ENCODE data around the gene MCU.
A peak's percentile ranks its signal among the peaks of the same experiment; 100 is the strongest.
"Not testable (repeated sequence)": the region's sequence is repeated elsewhere in the genome, so short reads cannot be mapped to it uniquely, and the experiment has no call there.

Gene MCU, protein sequence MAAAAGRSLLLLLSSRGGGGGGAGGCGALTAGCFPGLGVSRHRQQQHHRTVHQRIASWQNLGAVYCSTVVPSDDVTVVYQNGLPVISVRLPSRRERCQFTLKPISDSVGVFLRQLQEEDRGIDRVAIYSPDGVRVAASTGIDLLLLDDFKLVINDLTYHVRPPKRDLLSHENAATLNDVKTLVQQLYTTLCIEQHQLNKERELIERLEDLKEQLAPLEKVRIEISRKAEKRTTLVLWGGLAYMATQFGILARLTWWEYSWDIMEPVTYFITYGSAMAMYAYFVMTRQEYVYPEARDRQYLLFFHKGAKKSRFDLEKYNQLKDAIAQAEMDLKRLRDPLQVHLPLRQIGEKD

DNA sequence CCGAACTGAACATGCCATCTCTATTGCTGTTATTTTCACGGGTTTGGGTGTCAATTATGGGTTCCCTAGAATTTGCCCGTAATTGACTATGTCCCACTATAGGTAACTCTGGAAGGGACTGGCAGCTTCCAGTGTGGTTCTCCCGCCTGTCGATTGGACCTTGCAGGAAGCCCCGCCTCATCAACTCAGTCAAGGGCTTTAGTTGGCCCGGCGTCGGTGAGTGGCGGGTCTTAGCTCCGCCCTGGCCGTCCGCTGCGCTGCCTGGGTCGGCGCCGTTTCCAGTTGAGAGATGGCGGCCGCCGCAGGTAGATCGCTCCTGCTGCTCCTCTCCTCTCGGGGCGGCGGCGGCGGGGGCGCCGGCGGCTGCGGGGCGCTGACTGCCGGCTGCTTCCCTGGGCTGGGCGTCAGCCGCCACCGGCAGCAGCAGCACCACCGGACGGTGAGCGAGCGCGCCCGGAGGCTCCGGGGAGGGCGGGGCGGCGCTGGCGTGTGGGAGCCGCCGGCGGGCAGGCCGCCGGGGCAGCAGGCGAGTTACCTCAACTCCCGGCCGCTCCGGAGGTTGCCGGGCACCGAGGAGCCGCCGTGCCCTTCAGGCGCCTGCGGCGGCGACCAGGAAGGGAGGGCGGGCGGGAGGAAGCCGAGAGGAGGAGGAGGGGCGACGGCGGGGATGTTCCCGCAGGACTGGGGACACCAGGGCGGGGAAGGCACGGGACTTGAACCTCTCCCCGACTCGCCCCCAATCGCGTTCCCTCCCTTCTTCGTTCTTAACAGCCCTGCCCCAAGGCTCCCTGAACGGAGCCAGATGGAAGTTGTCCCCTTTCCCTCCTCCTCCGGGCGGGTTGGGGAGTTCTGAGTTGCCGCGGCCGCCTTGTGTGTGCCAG lies at the start of gene MCU:
Gene MCU, plus strand, starts transcription at position 281 of the 881 bp plus-strand sequence. Its CDS starts 9 bp downstream, at position 290.
- DNase-seq (ENCODE audit: low read depth, low spot score), result peak; percentile 95

DNA sequence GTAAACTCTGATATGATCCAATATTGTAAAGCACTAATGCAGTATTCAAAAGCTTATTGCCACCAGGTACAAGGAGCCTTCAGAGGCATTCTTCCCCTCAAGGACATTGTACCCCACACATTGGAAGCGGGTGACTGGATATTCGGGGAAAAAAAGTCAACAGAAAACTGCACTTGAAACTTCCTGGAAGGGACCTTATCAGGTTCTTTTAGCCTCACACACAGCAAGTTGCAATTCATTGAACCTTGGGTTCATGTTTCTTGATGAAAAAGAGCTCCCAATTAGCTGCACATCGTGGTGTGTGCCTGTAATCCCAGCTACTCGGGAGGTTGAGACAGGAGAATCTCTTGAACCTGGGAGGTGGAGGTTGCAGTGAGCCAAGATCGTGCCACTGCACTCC lies 49.6 kb upstream of the MCU start:
- no peak for DNase-seq (ENCODE audit: low read depth, low spot score)

DNA sequence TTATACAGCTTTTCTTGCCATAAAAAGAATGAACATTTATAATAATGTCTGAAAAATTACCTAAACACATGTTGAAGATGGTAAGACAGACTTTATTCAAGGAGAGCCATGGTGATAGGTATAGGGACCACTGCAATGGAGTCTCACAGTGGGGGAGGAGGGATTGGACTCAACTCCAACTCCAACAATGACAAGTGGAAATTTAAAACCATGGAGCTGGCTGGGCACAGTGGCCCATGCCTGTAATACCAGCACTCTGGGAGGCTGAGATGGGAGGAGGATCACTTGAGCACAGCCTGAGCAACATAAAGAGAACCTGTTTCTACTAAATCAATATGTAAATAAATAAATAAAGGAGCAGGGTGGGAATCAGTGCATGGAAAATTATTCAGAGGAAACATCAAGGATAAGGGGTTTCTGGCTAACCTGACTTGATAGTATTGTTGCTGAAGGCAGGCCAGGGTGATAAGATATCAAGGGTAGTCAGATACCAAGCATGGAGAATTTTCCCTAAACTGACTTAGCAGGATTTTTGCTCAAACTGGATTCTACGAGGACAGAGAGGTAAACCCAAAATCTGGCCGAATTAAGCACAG lies 46.6 kb upstream of the MCU start:
- DNase-seq (ENCODE audit: low read depth, low spot score), result no peak

DNA sequence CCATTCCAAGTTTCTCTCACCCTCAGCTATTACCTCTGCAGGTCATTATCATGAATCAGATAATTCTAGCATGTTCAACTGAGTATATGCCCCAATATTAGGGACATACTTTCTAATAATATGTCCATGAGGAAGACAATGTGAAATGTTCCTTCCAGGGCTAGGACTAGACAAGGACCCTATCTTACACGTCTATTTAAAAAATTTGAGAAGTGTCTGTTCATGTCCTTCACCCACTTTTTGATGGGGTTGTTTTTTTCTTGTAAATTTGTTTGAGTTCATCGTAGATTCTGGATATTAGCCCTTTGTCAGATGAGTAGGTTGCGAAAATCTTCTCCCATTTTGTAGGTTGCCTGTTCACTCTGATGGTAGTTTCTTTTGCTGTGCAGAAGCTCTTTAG lies 45.0 kb upstream of the MCU start:
- DNase-seq (ENCODE audit: low read depth, low spot score), result not testable (repeated sequence)

DNA sequence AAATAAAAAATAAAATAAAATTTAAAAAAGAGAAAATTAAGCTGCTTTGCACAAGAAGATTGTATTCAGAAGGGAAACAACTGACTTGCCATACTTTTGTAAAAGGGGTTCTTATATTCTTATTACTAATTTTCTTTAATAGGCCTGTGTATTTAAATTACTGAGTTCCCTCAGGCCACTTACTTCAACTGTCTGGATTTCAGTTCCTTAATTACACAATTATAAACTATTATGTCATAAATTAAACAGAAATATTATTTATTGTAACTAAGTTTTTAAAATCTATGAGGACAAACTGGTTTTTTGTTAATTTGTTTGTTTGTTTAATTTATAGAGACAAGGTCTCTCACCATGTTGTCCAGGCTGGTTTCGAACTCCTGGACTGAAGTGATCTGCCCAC lies 43.6 kb upstream of the MCU start:
- no peak for DNase-seq (ENCODE audit: low read depth, low spot score)

DNA sequence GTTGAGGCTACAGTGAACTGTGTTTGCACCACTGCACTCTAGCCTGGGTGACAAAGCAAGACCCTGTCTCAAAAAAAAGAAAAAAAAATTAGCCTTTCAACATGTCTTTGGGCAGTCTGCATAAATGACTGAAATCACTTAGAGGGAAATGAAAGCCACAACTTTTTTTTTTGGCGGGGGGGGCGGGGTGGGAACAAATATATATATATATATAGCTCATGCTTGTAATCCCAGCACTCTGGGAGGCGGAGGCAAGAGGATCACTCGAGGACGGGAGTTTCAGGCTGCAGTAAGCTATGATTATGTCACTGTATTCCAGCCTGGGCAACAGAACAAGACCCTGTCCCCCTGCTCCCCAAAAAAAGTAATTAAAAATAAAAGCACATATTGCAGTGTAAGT lies 42.7 kb upstream of the MCU start:
- no peak for DNase-seq (ENCODE audit: low read depth, low spot score)

DNA sequence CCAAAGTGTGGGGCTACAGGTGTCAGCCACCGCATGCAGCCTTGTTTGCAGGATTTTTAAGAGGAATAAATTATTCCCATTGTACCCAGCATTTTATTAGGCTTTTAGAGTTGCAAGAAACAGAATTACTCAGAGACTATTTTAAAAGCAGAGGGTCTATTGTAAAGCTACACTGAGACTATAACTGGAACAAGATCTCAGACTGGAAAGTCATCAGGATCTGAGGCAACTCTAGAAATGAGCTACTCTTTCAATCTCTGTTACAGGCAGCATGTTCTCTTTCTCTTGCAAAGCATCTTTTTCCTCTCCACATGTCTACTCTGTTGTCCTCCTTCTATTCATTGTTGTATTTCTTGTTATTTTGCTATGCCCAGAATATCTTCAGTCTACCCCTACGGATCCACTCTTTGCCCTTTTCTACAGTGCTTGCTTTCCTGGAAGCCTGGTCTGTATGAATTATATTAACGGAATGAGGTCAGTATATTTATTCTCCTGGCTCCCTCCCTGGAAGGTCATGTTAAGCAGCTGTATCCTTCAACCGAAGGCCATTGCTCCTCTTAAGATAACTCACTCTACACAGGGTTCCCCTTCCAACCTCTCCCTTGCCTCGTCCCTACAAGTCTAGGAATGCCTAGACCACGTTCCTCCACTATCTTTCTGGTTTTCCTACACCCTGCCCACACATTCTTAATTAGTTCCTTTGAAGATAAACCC lies 38.4 kb upstream of the MCU start:
- DNase-seq (ENCODE audit: low read depth, low spot score), result no peak

DNA sequence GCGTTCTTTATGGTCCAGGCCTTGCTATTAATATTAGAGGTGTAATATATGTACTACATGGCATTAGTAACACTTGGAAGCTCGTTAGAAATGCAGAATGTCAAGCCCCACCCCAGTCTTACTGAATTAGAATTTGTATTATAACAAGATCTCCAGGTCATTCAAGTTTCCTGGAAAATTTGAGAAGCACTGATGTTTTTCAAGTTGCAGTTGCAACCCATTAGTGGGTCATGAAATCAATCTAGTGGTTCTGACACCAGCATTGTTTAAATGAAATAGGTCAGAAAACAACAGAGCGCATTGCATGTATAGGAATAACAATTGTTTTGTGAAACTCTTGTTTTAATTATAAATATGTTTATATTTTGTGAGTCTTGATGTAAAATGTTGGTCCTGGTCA lies 37.2 kb upstream of the MCU start:
- DNase-seq (ENCODE audit: low read depth, low spot score), result no peak

DNA sequence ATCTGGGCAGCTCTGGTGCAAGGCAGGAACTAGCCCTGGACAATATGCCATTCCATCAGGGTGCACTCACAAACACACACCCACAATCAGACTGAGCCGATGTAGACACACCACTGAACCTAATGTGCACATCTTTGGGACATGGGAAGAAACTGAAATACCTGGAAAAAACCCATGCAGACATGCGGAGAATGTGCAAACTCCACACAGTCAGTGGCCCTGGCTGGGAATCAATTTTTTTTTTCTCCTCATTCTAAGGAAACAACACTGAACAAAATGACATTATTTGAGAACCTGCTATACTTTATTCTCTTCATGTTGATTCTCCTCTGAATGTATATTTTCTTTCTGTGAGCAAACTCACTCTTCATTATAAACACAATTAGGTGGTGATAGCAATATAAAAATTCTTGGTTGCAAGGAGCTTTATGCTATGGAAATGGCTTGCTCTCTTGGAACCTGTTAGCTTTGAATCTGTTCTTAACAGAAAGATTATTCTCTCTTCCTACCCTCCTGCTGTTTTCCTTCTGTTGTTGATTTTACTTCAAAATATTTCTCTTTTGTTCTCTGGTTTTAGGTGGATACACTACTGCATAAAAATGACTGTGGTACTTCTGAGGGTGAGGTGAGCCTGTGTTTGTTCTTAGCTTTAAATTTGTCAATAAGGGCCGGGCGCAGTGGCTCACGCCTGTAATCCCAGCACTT lies 33.1 kb upstream of the MCU start:
- DNase-seq (ENCODE audit: low read depth, low spot score), result no peak

DNA sequence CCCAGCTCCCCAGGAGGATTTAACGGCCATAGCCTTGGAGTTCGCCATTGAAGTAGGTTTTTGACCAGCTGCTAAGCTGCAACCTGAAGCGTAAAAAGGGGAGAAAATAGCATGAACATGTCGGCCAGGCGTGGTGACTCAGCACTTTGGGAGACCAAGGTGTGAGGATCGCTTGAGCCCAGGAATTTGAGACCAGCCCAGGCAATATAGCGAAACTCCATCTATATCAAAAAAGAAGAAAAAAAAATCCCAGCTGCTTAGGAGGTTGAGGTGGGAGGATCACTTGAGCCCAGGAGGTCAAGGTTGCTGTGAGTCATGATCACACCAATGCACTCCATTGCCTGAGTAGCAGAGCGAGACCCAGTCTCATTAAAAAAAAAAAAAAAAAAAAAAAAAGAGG lies 32.2 kb upstream of the MCU start:
- peak; percentile 12 for DNase-seq (ENCODE audit: low read depth, low spot score)

DNA sequence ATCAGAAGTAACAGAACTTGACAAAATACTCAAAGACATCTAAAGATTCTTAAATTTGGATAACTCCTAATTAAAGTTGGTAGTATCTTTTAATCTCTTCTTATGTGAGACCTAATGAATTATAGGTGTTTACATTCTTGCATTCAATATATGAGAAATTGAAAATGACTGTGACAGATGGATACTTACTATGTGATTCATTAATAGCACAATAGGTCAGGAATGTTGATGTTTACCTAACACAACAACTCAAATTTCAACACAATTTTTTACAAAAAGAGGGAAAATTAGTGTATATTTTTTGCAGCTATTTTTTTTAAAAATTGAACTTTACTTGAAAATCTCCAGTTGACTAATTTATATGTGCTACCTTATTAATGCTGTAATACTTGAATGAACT lies 31.7 kb upstream of the MCU start:
- DNase-seq (ENCODE audit: low read depth, low spot score), result no peak

DNA sequence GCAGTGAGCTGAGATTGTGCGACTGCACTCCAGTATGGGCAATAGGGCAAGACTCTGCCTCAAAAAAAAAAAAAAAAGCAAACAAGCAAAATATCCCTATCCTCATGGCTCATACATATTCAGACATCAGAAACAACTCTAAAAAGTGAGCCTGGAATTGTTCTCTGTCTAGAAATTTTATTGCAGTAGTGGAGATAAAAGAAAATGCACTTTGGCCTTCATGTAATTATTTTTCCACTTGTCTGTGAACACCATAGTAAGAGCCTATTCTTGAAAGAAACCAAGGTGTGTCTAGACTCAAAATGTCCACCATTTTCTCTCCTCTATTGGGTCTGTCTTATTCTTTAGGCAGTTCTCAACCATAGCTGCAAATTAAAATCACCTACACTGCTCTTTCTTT lies 30.5 kb upstream of the MCU start:
- DNase-seq (ENCODE audit: low read depth, low spot score), result no peak

DNA sequence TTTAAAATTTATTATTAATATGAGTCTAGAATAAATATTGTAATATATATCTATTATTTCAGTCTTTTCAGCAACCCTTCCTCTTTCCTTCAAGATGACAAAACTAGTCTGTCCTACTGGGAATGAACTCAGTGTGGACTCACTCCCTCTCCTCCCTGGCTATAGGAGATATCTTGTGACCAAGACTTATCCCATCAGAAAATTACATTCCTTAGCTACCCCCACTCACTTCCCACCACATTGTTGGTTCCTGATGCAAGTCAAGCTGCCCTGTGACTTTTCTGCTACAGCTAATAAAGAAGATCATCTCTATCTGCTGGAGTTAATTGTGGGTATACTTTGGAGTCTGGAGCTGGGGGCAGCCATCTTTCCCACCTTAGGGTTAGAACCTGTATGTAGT lies 28.0 kb upstream of the MCU start:
- no peak for DNase-seq (ENCODE audit: low read depth, low spot score)

DNA sequence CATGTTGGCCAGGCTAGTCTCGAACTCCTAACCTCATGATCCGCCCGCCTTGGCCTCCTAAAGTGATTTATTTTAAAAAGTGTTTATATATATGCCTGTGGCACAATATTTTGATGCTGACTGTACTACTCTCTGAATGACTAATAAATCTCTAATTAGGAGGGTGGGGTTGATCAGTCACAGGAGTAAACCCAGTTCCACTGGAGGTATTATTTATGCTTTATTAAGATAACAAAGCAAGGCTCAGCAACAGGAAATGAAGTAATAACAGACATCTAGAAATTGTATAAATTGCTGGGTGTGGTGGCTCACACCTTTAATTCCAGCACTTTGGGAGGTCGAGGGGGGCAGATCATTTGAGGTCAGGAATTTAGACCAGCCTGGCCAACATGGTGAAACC lies 26.0 kb upstream of the MCU start:
- no peak for DNase-seq (ENCODE audit: low read depth, low spot score)

DNA sequence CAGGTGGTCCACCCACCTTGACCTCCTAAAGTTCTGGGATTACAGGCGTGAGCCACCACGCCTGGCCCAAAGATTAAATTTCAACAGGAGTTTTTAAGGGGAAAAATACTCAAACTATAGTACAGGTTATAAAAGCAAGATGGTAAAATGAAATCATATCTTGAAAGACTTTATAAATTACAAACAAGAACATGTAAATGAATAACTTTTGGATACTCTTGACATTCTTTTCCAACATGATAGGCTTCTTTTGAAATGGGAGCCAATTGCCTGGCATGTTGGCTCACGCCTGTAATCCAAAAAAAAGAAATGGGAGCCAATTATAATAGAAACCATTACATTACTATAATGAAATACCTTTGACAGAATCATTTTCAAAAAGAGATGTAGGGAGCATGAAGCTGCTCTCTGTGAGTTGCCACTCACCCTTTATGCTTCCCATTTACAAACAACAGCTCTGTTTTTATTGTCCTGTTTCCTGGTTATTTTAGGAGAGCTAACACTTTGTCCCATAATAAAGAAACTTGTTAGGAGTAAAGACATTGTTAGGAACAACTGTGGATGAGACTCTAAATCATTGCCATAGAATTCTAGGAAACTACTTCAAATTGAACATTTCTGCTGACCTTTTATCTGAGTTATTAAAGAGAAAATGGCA lies 24.6 kb upstream of the MCU start:
- DNase-seq (ENCODE audit: low read depth, low spot score), result no peak

DNA sequence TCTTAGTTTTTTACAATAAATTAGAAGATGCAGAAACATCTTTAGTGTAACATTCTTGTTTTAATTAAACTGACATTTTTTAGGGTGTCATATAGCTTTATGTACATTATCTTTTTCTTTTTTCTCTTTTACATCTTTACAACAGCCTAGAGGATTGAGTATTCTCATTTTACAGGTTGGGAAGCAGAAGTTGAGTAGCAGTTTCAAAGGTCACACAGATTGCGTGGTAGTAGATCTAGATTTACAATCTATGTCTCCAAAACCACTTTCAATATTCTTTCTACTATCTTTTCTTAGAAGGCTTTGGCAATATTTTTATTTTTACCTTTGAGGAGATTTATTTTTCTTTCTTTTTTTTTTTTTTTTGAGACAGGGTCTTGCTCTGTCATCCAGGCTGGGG lies 18.7 kb upstream of the MCU start:
- no peak for DNase-seq (ENCODE audit: low read depth, low spot score)

DNA sequence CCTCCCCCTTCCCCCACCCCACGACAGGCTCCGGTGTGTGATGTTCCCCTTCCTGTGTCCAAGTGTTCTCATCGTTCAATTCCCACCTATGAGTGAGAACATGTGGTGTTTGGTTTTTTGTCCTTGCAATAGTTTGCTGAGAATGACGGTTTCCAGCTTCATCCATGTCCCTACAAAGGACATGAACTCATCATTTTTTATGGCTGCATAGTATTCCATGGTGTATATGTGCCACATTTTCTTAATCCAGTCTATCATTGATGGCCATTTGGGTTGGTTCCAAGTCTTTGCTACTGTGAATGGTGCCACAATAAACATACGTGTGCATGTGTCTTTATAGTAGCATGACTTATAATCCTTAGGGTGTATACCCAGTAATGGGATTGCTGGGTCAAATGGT lies 17.8 kb upstream of the MCU start:
- DNase-seq (ENCODE audit: low read depth, low spot score), result not testable (repeated sequence)

DNA sequence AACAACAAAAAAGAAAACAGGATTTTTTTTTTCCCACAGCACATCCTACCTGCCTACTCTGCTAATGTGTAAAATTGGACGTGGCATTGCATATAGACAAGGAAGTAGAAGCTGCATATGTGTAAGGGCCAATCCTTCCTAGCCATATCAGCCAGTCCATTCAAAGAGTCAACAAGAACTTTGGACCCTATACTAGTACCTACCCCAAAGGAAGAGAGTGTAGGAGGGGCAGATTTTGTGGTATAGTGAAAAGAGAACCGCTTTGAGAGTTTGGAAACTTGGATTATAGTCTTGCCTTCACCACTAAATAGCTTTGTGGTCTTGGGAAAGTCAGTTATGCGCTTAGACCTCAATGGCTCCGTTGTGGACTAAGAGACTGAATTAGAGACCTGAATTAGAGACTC lies 12.1 kb upstream of the MCU start:
- DNase-seq (ENCODE audit: low read depth, low spot score), result no peak

DNA sequence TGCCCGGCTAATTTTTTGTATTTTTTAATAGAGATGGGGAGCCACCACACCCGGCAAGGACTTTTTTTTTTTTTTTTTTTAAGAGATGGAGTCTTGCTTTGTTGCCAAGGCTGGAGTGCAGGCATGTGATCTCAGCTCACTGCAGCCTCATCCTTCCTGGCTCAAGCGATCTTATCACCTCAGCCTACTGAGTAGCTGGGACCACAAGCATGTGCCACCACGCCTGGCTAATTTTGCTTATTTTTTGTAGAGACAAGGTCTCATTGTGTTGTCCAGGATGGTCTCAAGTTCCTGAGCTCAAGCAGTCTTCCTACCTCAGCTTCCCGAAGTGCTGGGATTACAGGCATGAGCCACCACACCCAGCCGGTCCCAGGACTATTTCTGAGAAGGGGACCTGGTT lies 9.3 kb upstream of the MCU start:
- no peak for DNase-seq (ENCODE audit: low read depth, low spot score)

DNA sequence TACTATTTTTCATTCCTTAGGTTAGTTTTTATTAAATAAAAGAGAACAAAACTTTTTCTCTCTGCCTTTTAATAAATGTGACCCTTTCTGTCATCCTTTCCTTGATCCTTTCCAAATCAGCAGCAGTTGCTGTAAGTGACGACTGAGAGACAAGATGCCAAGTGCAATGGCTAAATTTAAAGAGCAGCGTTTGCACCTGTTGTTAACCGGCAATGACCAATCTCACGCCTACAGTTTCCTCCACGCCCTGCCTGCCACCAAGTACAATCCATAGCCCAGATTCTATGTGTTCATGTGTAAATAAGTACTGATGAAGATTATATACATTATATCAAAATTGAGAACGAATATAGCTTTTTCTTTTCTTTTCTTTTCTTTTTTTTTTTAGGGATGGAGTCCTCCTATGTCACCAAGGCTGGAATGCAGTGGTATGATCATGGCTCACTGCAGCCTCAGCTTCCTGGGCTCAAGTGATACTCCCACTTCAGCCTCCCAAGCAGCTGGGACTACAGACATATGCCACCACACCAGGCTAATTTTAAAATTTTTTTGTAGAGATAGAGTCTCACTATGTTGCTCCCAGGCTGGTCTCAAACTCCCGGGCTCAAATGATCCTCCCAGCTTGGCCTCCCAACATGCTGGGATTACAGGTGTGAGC lies 6.5 kb upstream of the MCU start:
- no peak for DNase-seq (ENCODE audit: low read depth, low spot score)
